Measurements from ENCODE around the gene KIAA0753. TPM values are rescaled to one million over a fixed set of nuclear protein-coding genes. Genes with fewer than 3 reads are reported as not detected.

The KIAA0753 gene
- total and polyA plus RNA-seq, 9 of the 15 experiments (the other 6 are each of a cell fraction or from before 2014, with no cell fraction given) = 2.0 to 9.0 (median 6.9) TPM

DNA sequence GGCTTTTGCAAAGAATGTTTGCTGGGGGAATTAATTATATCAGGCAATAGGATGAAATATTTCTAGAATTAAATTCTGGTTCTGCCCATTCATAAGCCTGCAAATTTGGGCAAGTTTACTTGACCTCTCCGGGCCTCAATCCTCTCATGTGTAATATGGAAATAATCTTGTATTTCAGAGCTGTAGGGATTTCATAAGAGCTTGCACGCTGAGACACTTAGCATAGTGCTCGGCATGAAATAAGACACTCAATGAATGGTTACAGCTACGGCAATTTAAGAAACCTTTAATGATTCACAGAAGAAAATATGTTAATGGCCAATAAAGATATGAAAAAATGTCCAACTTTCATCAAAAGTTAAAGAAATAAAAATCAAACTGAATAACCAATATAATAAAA lies 43.6 kb downstream of the KIAA0753 start:
- no peak overlapping the region for H3K9ac ChIP-seq (ENCODE audit: insufficient read depth in 1 of 2, low read depth in 2 of 2, low read length in 2 of 2)
- in situ Hi-C loops (cut with MboI) (no loop called here), intact Hi-C loops (cut with micrococcal nuclease) (no loop called here)
- H3K79me2 ChIP-seq (ENCODE audit: control insufficient read depth, insufficient read depth, low read length) = no peaks in the 10 kb centered on the region
- no peaks in the 10 kb centered on the region for H3K27me3 ChIP-seq (ENCODE audit: control insufficient read depth in 2 of 2, insufficient read depth in 2 of 2, low read length in 2 of 2)
- BruUV-seq (replicated peaks) = no TSS peak
- H3K9me3 ChIP-seq (replicated peaks; ENCODE audit: control insufficient read depth, insufficient read depth, low read depth, low read length) = no peaks in the 10 kb centered on the region
- ATAC-seq (no peak), DNase-seq (ENCODE audit: extremely low read depth in 1 of 4, low spot score in 3 of 4) (no peak), FAIRE-seq (no peak)
- ChIA-PET POLR2A (interaction anchor here (1.1 kb wide), 1 partner anchor 10 kb away, joined by 3 read pairs; no protein-coding TSS in a partner anchor), CTCF (ENCODE audit: low intra/inter-chr PET ratio) (no interaction called here)
- no peak overlapping the region for H3K27ac ChIP-seq (ENCODE audit: extremely low read depth, low read depth, low read length)
- WGBS (ENCODE audit: insufficient coverage, low coverage, missing lambda C conversion rate) = 86% methylated on average over 4 of the region's 4 CpGs
- H3K9me1 ChIP-seq (ENCODE audit: control insufficient read depth, insufficient read depth, low read length) = no peaks in the 10 kb centered on the region
- H2AFZ ChIP-seq (ENCODE audit: low read depth, low read length) = no peak overlapping the region
- H3K36me3 ChIP-seq (ENCODE audit: control insufficient read depth, insufficient read depth, low read length) = peaks cover 48% of the 10 kb centered on the region
- no peak overlapping the region for H3K4me3 ChIP-seq
- no peak overlapping the region for H3K4me2 ChIP-seq (ENCODE audit: insufficient read depth, low read length)
- no peaks in the 10 kb centered on the region for H4K20me1 ChIP-seq (replicated peaks; ENCODE audit: control insufficient read depth, insufficient read depth, low read length)
- TF ChIP-seq ZNF12 (CRISPR knock-in tag; IDR thresholded peaks at IDR 0.05) = no peak
- H3K4me1 ChIP-seq (replicated peaks in 1 of 2; ENCODE audit: control insufficient read depth in 2 of 2, insufficient read depth in 2 of 2, low read length in 2 of 2) = peaks cover 0 to 12% of the 10 kb centered on the region in 2 experiments; a peak in 2 of 5 replicates

GRCh38 chr17:6596511-6596910 lies 44.0 kb downstream of the KIAA0753 start:
- ChIA-PET POLR2A (interaction anchor here (1.1 kb wide), 1 partner anchor 10 kb away, joined by 3 read pairs; no protein-coding TSS in a partner anchor), CTCF (ENCODE audit: low intra/inter-chr PET ratio) (no interaction called here)
- H3K27me3 ChIP-seq (ENCODE audit: control insufficient read depth in 2 of 2, insufficient read depth in 2 of 2, low read length in 2 of 2) = no peaks in the 10 kb centered on the region
- H3K4me2 ChIP-seq (ENCODE audit: insufficient read depth, low read length) = no peak overlapping the region
- peaks cover 49% of the 10 kb centered on the region for H3K36me3 ChIP-seq (ENCODE audit: control insufficient read depth, insufficient read depth, low read length)
- peaks cover 0 to 12% of the 10 kb centered on the region in 2 experiments; a peak in 2 of 5 replicates for H3K4me1 ChIP-seq (replicated peaks in 1 of 2; ENCODE audit: control insufficient read depth in 2 of 2, insufficient read depth in 2 of 2, low read length in 2 of 2)
- no peak overlapping the region for H3K27ac ChIP-seq (ENCODE audit: extremely low read depth, low read depth, low read length)
- H3K9me1 ChIP-seq (ENCODE audit: control insufficient read depth, insufficient read depth, low read length) = no peaks in the 10 kb centered on the region
- ATAC-seq (no peak), DNase-seq (ENCODE audit: extremely low read depth in 1 of 4, low spot score in 3 of 4) (no peak), FAIRE-seq (no peak)
- TF ChIP-seq TRIM28 (IDR thresholded peaks at IDR 0.05) (no peak), NR1H2 (CRISPR knock-in tag; IDR thresholded peaks at IDR 0.05) (no peak), ZBTB17 (CRISPR knock-in tag; IDR thresholded peaks at IDR 0.05) (no peak), FOS (IDR thresholded peaks at IDR 0.05; ENCODE audit: extremely low read depth, insufficient read length) (no peak), HES1 (IDR thresholded peaks at IDR 0.05; ENCODE audit: low read depth) (no peak), ZFPM2 (CRISPR knock-in tag; IDR thresholded peaks at IDR 0.05) (no peak), EWSR1 (IDR thresholded peaks at IDR 0.05; ENCODE audit: borderline replicate concordance, low read depth, partially characterized antibody) (no peak), MYBL2 (IDR thresholded peaks at IDR 0.05; ENCODE audit: low read depth) (no peak), MYBL2 (CRISPR knock-in tag; IDR thresholded peaks at IDR 0.05; ENCODE audit: borderline replicate concordance) (no peak), MTA2 (IDR thresholded peaks at IDR 0.05; ENCODE audit: low read depth) (no peak), NFATC3 (IDR thresholded peaks at IDR 0.05) (no peak), BRCA1 (IDR thresholded peaks at IDR 0.05) (no peak), BRCA1 (CRISPR knock-in tag; IDR thresholded peaks at IDR 0.05) (no peak), U2AF1 (optimal IDR thresholded peaks at IDR 0.05; ENCODE audit: low read depth, low read length) (no peak), TAF7 (tag; IDR thresholded peaks at IDR 0.05) (no peak)
- TF ChIP-seq, protein P1, sequence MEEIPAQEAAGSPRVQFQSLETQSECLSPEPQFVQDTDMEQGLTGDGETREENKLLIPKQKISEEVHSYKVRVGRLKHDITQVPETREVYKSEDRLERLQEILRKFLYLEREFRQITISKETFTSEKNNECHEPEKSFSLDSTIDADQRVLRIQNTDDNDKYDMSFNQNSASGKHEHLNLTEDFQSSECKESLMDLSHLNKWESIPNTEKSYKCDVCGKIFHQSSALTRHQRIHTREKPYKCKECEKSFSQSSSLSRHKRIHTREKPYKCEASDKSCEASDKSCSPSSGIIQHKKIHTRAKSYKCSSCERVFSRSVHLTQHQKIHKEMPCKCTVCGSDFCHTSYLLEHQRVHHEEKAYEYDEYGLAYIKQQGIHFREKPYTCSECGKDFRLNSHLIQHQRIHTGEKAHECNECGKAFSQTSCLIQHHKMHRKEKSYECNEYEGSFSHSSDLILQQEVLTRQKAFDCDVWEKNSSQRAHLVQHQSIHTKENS (CRISPR knock-in tag; IDR thresholded peaks at IDR 0.05) = no peak
- H3K4me3 ChIP-seq = no peak overlapping the region
- in situ Hi-C loops (cut with MboI) (no loop called here), intact Hi-C loops (cut with micrococcal nuclease) (no loop called here)
- WGBS (ENCODE audit: insufficient coverage, low coverage, missing lambda C conversion rate) = 55% methylated on average over 2 of the region's 2 CpGs
- H4K20me1 ChIP-seq (replicated peaks; ENCODE audit: control insufficient read depth, insufficient read depth, low read length) = no peaks in the 10 kb centered on the region
- no peak overlapping the region for H2AFZ ChIP-seq (ENCODE audit: low read depth, low read length)
- H3K79me2 ChIP-seq (ENCODE audit: control insufficient read depth, insufficient read depth, low read length) = no peaks in the 10 kb centered on the region
- BruUV-seq (replicated peaks) = no TSS peak
- H3K9ac ChIP-seq (ENCODE audit: insufficient read depth in 1 of 2, low read depth in 2 of 2, low read length in 2 of 2) = no peak overlapping the region
- no peaks in the 10 kb centered on the region for H3K9me3 ChIP-seq (replicated peaks; ENCODE audit: control insufficient read depth, insufficient read depth, low read depth, low read length)

Data from K562 (cell line).